ENCODE data around the gene TCTN2. TPM values are rescaled to one million over a fixed set of nuclear protein-coding genes. Genes with fewer than 3 reads are reported as not detected.

Gene TCTN2
- 1 to 10 TPM; 4.6 to 8.7 TPM for total RNA-seq

GRCh38 chr12:123670882-123671728 lies at the start of gene TCTN2:
Gene TCTN2, plus strand, starts transcription at chr12:123671113. Its CDS starts 128 bp downstream, at chr12:123671241.
- no peak for TF ChIP-seq CTCF (IDR thresholded peaks at IDR 0.05)
- DNase-seq (ENCODE audit: low spot score), result peak; percentile 91
- peaks cover 10 to 13% of the 10 kb centered on the region in 2 donors for H3K4me1 ChIP-seq (ENCODE audit: control insufficient read depth in 1 of 2, low read depth in 2 of 2)
- H3K27me3 ChIP-seq (replicated peaks; ENCODE audit: insufficient read depth), result no peaks in the 10 kb centered on the region
- ATAC-seq (ENCODE audit: insufficient number of reproducible peaks, low FRiP score, low read depth), result peak; percentile 96
- peak within 1 kb of the TSS in 1 of 2 donors; percentile 30 for H3K27ac ChIP-seq
- H3K4me3 ChIP-seq, result peak within 1 kb of the TSS; percentile 100
- H3K36me3 ChIP-seq, result peaks cover 15% of the 10 kb centered on the region
- no peaks in the 10 kb centered on the region for H3K9me3 ChIP-seq

GRCh38 chr12:123621619-123622530 lies 49.0 kb upstream of the TCTN2 start:
- H3K4me3 ChIP-seq, result no peak overlapping the region
- TF ChIP-seq CTCF (IDR thresholded peaks at IDR 0.05), result no peak
- H3K4me1 ChIP-seq (ENCODE audit: control insufficient read depth in 1 of 2, low read depth in 2 of 2), result no peaks in the 10 kb centered on the region
- no peaks in the 10 kb centered on the region for H3K27me3 ChIP-seq (replicated peaks; ENCODE audit: insufficient read depth)
- ATAC-seq (ENCODE audit: insufficient number of reproducible peaks, low FRiP score, low read depth) (no peak), DNase-seq (ENCODE audit: low spot score) (no peak)
- no peaks in the 10 kb centered on the region for H3K9me3 ChIP-seq
- H3K36me3 ChIP-seq, result peaks cover 60% of the 10 kb centered on the region
- H3K27ac ChIP-seq, result no peak overlapping the region

GRCh38 chr12:123633379-123634141 lies 37.4 kb upstream of the TCTN2 start, which contains the start of the genes EIF2B1 and GTF2H3:
Gene EIF2B1, minus strand, starts transcription at chr12:123633686. Its CDS starts 129 bp downstream, at chr12:123633557.
Gene GTF2H3, plus strand, starts transcription at chr12:123633829. Its CDS starts 31 bp downstream, at chr12:123633860.
- H3K4me3 ChIP-seq, result peak within 1 kb of the TSS; percentile 78
- TF ChIP-seq CTCF (IDR thresholded peaks at IDR 0.05), result no peak
- H3K27me3 ChIP-seq (replicated peaks; ENCODE audit: insufficient read depth), result no peaks in the 10 kb centered on the region
- DNase-seq (ENCODE audit: low spot score) (peak; percentile 89), ATAC-seq (ENCODE audit: insufficient number of reproducible peaks, low FRiP score, low read depth) (peak; percentile 93)
- H3K4me1 ChIP-seq (ENCODE audit: control insufficient read depth in 1 of 2, low read depth in 2 of 2), result peaks cover 9 to 26% of the 10 kb centered on the region in 2 donors
- peak within 1 kb of the TSS; percentile 62 to 86 for H3K27ac ChIP-seq
- peaks cover 29% of the 10 kb centered on the region for H3K36me3 ChIP-seq
- no peaks in the 10 kb centered on the region for H3K9me3 ChIP-seq

GRCh38 chr12:123634142-123634561 lies 36.8 kb upstream of the TCTN2 start:
- ATAC-seq (ENCODE audit: insufficient number of reproducible peaks, low FRiP score, low read depth) (no peak), DNase-seq (ENCODE audit: low spot score) (no peak)
- H3K36me3 ChIP-seq, result peaks cover 23% of the 10 kb centered on the region
- TF ChIP-seq CTCF (IDR thresholded peaks at IDR 0.05), result no peak
- H3K4me3 ChIP-seq, result peak overlapping the region; percentile 78
- peaks cover 9 to 26% of the 10 kb centered on the region in 2 donors for H3K4me1 ChIP-seq (ENCODE audit: control insufficient read depth in 1 of 2, low read depth in 2 of 2)
- no peaks in the 10 kb centered on the region for H3K9me3 ChIP-seq
- H3K27ac ChIP-seq, result peak overlapping the region; percentile 62 to 86
- no peaks in the 10 kb centered on the region for H3K27me3 ChIP-seq (replicated peaks; ENCODE audit: insufficient read depth)
